Immature natural killer cell (primary cell): Measurements from ENCODE around the gene KHDRBS1. TPM values are rescaled to one million over a fixed set of nuclear protein-coding genes. Genes with fewer than 3 reads are reported as not detected.

Experiments
- DNase-seq, 3 donors: peaks; one replicate each; pipeline ENCODE4 v3.0.0; 2022; ENCODE audit warnings: mixed read lengths in 1 of 3
- H3K27ac Mint-ChIP-seq, 6 donors: one replicate each; pipeline ENCODE4 v1.8.0; 2020; ENCODE audit warnings: mixed read lengths in 6 of 6, mild to moderate bottlenecking in 5 of 6, inconsistent platforms in 4 of 6, moderate library complexity in 3 of 6
- H3K27me3 Mint-ChIP-seq, 3 donors: one replicate each; pipeline ENCODE4 v1.8.0; 2020 to 2021; ENCODE audit warnings: low read depth in 3 of 3, mild to moderate bottlenecking in 3 of 3, mixed read lengths in 3 of 3, moderate library complexity in 3 of 3, inconsistent platforms in 1 of 3
- H3K36me3 Mint-ChIP-seq, 3 donors: one replicate each; pipeline ENCODE4 v1.8.0; 2020; ENCODE audit warnings: mixed read lengths in 3 of 3, inconsistent platforms in 2 of 3, mild to moderate bottlenecking in 2 of 3
- H3K4me1 Mint-ChIP-seq, 2 donors: one replicate each; pipeline ENCODE4 v1.8.0; 2020; ENCODE audit warnings: inconsistent platforms in 2 of 2, mild to moderate bottlenecking in 2 of 2, mixed read lengths in 2 of 2, moderate library complexity in 1 of 2
- H3K4me3 Mint-ChIP-seq, 5 donors: one replicate each; pipeline ENCODE4 v1.8.0; 2020; ENCODE audit warnings: mild to moderate bottlenecking in 5 of 5, mixed read lengths in 5 of 5, inconsistent platforms in 3 of 5, moderate library complexity in 3 of 5
- H3K9me3 Mint-ChIP-seq, 6 donors: one replicate each; pipeline ENCODE4 v1.8.0; 2020; ENCODE audit warnings: mild to moderate bottlenecking in 6 of 6, mixed read lengths in 6 of 6, inconsistent platforms in 4 of 6, moderate library complexity in 3 of 6
- polyA plus RNA-seq, 3 donors: library from polyadenylated mRNA; unstranded; fragments of 300-500 nt; fragmentation: Illumina TruSeq; gene quantifications; one replicate each; pipeline ENCODE4 v1.2.3, GENCODE V29; 2021

KHDRBS1 gene, protein sequence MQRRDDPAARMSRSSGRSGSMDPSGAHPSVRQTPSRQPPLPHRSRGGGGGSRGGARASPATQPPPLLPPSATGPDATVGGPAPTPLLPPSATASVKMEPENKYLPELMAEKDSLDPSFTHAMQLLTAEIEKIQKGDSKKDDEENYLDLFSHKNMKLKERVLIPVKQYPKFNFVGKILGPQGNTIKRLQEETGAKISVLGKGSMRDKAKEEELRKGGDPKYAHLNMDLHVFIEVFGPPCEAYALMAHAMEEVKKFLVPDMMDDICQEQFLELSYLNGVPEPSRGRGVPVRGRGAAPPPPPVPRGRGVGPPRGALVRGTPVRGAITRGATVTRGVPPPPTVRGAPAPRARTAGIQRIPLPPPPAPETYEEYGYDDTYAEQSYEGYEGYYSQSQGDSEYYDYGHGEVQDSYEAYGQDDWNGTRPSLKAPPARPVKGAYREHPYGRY
- 100 to 1,000 TPM in 1 of 3 donors, 10 to 100 TPM in 2; 74.0 to 121 (median 86.1) TPM for polyA plus RNA-seq

DNA sequence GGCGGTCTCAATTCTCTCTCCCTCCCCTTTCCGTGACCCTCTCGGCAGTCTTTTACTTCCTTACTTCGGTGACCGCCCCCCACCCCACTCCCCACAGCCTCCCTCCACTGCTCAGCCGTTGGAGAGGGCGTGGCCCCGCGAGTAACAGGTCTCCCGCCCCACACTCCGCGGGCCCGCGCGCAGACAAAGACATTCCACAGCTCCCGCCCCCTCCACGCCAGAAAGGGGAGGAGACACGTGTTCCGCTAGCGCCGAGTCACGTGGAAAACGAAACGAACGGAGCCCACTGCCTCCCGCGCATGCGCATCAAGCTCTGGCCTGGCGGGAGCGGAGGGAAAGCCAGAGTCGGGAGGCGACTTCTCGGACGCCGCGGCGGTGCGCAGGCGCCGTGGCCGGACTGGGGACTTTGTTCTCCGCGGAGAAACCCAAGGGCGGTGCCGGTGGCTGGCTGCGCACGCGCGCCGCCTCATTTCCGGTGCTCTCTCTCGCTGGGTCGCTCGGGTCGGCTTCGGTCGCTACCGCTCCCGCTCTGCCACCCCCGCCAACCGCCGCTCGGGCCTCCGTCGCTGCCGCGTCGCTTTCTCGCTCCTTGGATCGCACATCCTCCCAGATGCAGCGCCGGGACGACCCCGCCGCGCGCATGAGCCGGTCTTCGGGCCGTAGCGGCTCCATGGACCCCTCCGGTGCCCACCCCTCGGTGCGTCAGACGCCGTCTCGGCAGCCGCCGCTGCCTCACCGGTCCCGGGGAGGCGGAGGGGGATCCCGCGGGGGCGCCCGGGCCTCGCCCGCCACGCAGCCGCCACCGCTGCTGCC lies at the start of gene KHDRBS1:
TSS of gene KHDRBS1 (plus strand) at position 483 of the 813 bp plus-strand sequence. CDS start at position 611, 128 bp downstream.
- DNase-seq = peak; percentile 98 to 99 (median 99)
- H3K27ac Mint-ChIP-seq = peak within 1 kb of the TSS; percentile 91 to 98 (median 96)
- H3K36me3 Mint-ChIP-seq = no peaks in the 10 kb centered on the region
- H3K9me3 Mint-ChIP-seq = no peaks in the 10 kb centered on the region
- H3K4me1 Mint-ChIP-seq = peaks cover 31 to 44% of the 10 kb centered on the region in 2 donors
- peak within 1 kb of the TSS; percentile 88 to 97 (median 96) for H3K4me3 Mint-ChIP-seq
- H3K27me3 Mint-ChIP-seq = peaks cover 17 to 19% (median 17%) of the 10 kb centered on the region in 3 donors

DNA sequence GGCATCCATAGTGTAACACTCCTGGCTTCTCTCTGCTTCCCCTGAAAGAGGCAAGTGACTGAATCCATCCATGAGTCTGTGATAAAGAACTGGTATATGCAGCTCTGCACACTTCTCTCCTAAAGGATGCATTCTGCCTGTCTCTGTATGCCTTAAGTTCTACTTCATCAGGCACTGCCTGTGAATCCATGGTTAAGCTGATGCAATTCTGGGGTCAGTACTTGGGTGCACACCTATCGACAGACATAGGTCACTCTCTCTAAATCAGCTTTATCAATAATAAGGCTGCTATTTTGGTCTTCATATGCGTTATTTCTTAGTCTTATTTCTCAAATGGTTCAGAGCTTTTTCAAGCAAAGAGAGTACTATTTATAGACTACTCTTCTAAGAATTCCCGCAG lies 42.8 kb upstream of the KHDRBS1 start:
- Mint-ChIP-seq H3K9me3 (no peaks in the 10 kb centered on the region), H3K4me1 (no peaks in the 10 kb centered on the region), H3K36me3 (no peaks in the 10 kb centered on the region), H3K27me3 (peaks cover 0 to 1% (median 0%) of the 10 kb centered on the region in 3 donors), H3K4me3 (no peak overlapping the region), H3K27ac (no peak overlapping the region)
- DNase-seq = no peak

DNA sequence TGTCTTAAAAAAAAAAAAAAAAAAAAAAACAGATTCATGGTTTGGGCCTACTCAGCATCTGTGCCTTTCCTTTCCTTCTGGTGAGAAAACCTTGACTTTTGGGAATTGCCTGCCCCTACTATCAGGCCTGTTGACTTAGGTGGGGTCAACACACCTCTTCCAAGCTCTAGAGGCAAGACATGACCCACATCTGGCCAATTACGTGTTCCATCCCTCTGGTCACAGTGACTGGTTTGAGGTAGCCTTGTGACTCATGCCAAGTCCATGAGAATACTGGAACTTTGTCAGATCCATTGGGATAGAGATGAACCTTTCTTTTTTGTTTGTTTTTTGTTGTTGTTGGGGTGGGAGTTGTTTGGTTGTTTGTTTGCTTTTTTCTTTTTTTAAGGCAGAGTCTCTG lies 37.3 kb upstream of the KHDRBS1 start:
- H3K27me3 Mint-ChIP-seq = peaks cover 0 to 5% (median 4%) of the 10 kb centered on the region in 3 donors
- H3K27ac Mint-ChIP-seq = peak overlapping the region in 1 of 6 donors; percentile 34
- DNase-seq = no peak
- no peaks in the 10 kb centered on the region for H3K9me3 Mint-ChIP-seq
- H3K36me3 Mint-ChIP-seq = no peaks in the 10 kb centered on the region
- peaks cover 10 to 13% of the 10 kb centered on the region in 2 donors for H3K4me1 Mint-ChIP-seq
- no peak overlapping the region for H3K4me3 Mint-ChIP-seq

DNA sequence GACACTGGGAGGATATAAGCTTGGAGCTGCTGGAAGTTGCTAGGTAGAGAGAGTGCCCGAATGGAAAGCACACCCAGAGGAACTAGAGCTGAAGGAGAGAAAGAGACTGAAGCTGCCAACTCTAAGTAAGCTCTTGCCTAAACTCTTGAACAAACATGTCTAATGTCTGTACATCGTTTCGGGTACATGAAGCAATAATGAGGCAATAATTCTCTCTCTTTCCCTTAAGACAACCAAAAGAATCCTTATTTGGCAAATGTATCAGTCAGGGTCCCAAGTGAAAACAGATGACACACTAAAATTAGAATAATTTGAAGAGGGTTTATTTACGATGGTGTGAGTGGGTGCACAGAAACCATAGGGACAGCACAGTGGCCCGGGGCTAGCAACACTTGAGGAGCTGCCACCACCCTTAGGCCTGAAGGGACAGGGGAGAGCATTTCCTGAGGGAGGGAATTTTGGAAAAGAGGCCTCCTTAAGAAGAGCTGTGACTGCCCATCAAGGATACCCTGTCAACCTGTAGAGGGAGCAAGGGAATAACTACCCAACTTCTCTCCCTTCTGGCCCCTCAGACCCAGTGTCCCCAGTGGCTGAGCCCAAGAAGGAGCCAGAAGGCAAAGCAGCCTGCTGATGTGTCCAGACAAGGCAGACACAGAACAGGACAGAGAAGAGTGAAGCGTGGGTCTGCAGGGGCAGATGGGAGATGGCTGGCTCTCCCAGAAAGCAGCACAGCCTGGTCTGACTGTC lies 36.1 kb upstream of the KHDRBS1 start:
- Mint-ChIP-seq H3K9me3 (no peaks in the 10 kb centered on the region), H3K27ac (peak overlapping the region in 4 of 6 donors; percentile 49 to 62 (median 60)), H3K27me3 (peaks cover 0 to 8% (median 6%) of the 10 kb centered on the region in 3 donors), H3K36me3 (no peaks in the 10 kb centered on the region), H3K4me1 (peaks cover 22 to 24% of the 10 kb centered on the region in 2 donors), H3K4me3 (no peak overlapping the region)
- no peak for DNase-seq

DNA sequence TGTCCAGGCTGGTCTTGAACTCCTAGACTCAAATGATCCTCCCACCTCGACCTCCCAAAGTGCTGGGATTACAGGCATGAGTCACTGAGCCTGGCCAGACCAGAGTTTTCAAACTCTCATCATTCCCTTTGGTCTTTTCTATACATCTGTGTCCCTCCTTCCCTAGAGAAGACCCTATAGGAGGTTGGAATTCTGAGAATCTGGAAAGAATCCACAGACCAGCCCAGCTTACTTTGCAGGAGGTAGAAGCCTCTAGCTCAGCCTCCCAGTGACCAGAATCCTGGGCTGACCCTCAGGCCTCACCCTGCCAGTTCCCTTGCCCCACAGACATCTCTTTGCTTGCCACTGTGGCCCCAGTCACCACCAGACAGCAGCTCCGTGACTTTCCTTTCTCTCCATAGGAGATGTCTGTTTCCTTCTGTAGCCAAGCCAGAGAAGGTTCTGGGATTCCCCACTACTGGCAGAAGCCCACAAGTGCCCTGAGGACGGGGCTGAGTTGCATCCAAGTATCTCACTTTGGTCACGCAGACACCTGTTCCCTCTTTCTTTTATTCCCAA lies 34.7 kb upstream of the KHDRBS1 start:
- H3K9me3 Mint-ChIP-seq = no peaks in the 10 kb centered on the region
- H3K27ac Mint-ChIP-seq = peak overlapping the region in 3 of 6 donors; percentile 45 to 80 (median 63)
- no peaks in the 10 kb centered on the region for H3K36me3 Mint-ChIP-seq
- DNase-seq = no peak
- H3K4me1 Mint-ChIP-seq = peaks cover 35 to 37% of the 10 kb centered on the region in 2 donors
- H3K27me3 Mint-ChIP-seq = peaks cover 0 to 9% (median 8%) of the 10 kb centered on the region in 3 donors
- no peak overlapping the region for H3K4me3 Mint-ChIP-seq

DNA sequence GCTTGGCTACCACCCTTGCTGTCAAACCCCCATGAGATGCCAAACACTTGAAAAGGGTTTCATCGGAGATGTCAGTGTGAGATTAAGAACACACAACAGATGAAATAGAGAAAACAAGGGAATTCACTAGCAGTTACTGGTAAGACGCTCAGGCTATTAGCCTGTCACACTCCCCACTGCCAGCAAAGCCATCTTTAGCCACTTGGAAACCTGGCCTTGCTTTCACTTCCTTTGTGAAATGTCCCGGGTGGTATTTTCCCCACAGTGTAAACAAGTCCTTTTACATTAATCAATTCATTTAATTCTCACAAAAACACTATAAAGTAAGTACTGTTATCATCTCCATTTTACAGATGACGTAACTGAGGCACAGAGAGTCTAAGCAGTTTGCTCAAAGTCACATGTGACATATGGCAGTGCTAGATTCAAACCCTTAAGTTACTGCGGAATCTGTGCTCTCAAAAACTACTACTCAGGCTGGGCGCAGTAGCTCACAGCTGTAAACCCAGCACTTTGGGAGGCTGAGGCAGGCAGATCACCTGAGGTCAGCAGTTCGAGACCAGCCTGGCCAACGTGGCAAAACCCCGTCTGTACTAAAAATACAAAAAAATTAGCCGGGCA lies 32.7 kb upstream of the KHDRBS1 start:
- Mint-ChIP-seq H3K9me3 (no peaks in the 10 kb centered on the region), H3K36me3 (no peaks in the 10 kb centered on the region), H3K4me3 (peak overlapping the region; percentile 61 to 83 (median 81)), H3K27me3 (peaks cover 0 to 12% (median 9%) of the 10 kb centered on the region in 3 donors), H3K27ac (peak overlapping the region; percentile 86 to 95 (median 90)), H3K4me1 (peaks cover 53 to 54% of the 10 kb centered on the region in 2 donors)
- DNase-seq = peak in 1 of 3 donors; percentile 12

DNA sequence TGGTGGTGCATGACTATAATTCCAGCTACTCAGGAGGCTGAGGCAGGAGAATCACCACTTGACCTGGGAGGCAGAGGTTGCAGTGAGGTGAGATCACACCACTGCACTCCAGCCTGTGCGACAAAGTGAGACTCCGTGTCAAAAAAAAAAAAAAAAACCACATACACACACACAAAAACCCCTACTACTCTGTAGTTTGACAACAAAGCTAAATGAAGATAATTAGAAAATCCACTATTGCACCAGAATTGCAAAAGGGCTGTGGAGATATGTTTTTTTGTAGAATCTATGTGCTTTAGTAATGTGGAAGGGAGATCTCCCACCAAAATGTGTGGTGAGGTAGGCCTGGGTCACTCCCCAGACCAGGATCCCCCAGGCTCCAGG lies 32.2 kb upstream of the KHDRBS1 start:
- peaks cover 0 to 12% (median 9%) of the 10 kb centered on the region in 3 donors for H3K27me3 Mint-ChIP-seq

DNA sequence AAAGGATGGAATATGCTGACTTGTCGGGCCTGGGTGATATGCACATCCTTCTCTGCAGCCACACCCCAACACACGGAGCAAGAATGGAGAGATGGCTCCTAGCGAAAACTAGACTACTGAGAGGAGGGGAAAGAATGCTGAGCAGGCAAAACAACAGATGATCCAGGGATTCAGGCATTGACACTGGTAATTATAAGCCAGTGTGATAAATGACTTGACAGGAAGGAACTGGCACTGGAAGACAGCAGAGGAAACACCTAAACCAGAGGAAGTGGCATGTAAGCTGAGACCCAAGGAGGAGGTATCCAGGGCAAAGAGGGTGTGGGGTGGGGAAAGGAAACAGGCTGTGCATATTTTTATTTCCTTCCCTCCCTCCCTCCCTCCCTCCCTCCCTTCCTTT lies 31.7 kb upstream of the KHDRBS1 start:
- H3K9me3 Mint-ChIP-seq = no peaks in the 10 kb centered on the region
- H3K27me3 Mint-ChIP-seq = peaks cover 0 to 12% (median 9%) of the 10 kb centered on the region in 3 donors
- peak overlapping the region; percentile 86 to 95 (median 90) for H3K27ac Mint-ChIP-seq
- peak; percentile 54 to 64 (median 62) for DNase-seq
- peak overlapping the region; percentile 61 to 83 (median 81) for H3K4me3 Mint-ChIP-seq
- no peaks in the 10 kb centered on the region for H3K36me3 Mint-ChIP-seq
- H3K4me1 Mint-ChIP-seq = peaks cover 58 to 59% of the 10 kb centered on the region in 2 donors

More for the DNA sequence above, 32.2 kb upstream of the KHDRBS1 start:
- Mint-ChIP-seq H3K9me3 (no peaks in the 10 kb centered on the region), H3K4me3 (peak overlapping the region; percentile 61 to 83 (median 81)), H3K27ac (peak overlapping the region; percentile 86 to 95 (median 90)), H3K36me3 (no peaks in the 10 kb centered on the region), H3K4me1 (peaks cover 54% of the 10 kb centered on the region in 2 donors)
- peak; percentile 32 to 43 (median 37) for DNase-seq

DNA sequence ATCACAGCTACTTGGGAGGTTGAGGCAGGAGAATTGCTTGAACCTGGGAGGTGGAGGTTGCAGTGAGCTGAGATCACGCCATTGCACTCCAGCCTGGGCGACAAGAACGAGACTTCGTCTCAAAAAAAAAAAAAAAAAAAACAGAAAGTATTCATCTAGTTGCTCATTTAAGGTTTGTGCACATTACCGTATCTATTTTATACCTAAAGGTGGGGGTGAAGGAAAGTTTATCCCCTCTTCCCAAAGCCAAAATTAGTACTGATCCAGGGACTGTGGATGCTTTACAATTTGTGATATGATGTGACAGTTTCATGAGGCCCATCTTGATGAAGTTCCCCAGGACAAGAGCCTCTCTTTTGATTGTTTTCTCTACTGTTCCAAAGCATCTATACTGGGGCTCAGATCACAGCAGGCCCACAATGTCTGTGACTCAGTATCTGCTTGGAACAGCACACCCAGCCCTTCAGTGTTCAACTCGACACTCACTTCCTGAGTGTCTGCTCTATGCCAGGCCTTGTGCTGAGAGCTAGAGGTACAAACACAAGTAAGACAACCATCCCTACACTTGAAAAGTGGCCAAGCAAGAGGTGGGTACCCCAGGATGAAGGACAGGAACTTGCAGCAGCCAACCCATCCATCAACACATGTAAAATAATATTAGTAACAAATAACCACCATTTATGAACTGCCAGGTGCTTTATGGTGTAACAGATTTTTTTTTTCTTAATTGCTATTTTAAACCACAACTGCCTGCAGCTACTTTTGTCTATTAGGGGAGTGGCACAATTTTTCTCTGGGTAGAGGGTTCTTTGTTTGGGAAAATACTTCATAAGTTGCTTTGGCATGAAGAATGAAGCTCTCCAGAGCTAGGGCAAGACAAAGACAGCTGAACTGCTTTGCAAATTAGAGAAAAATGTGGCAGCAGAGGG lies 29.0 kb upstream of the KHDRBS1 start:
- Mint-ChIP-seq H3K4me3 (peak overlapping the region; percentile 52 to 73 (median 61)), H3K9me3 (no peaks in the 10 kb centered on the region), H3K27ac (peak overlapping the region; percentile 86 to 97 (median 90)), H3K36me3 (no peaks in the 10 kb centered on the region), H3K4me1 (peaks cover 59 to 61% of the 10 kb centered on the region in 2 donors), H3K27me3 (peaks cover 0 to 12% (median 7%) of the 10 kb centered on the region in 3 donors)
- DNase-seq = peak; percentile 9 to 29 (median 18)

DNA sequence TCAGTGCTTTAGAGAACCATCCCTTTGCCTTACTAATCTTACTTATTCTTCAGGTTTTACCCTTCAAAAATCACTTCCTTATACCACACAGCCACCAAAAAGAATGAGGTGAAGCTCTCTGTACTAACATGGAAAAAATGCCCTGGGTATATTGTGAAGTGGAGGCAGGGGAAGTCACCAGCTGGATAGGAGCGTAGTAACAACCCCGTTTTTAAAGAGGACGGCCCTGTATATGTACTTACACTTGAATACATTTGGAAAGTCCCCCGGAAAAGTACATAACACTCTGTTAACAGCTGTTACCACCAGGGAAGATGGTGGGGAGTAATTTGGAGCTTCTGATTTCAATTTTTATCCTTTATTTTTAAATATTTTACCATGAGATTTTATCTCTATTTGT lies 28.2 kb upstream of the KHDRBS1 start:
- Mint-ChIP-seq H3K27ac (peak overlapping the region; percentile 86 to 97 (median 90)), H3K27me3 (peaks cover 0 to 12% (median 7%) of the 10 kb centered on the region in 3 donors), H3K4me1 (peaks cover 59 to 62% of the 10 kb centered on the region in 2 donors), H3K36me3 (no peaks in the 10 kb centered on the region), H3K9me3 (no peaks in the 10 kb centered on the region), H3K4me3 (peak overlapping the region; percentile 52 to 73 (median 61))
- DNase-seq = peak; percentile 26 to 39 (median 26)

DNA sequence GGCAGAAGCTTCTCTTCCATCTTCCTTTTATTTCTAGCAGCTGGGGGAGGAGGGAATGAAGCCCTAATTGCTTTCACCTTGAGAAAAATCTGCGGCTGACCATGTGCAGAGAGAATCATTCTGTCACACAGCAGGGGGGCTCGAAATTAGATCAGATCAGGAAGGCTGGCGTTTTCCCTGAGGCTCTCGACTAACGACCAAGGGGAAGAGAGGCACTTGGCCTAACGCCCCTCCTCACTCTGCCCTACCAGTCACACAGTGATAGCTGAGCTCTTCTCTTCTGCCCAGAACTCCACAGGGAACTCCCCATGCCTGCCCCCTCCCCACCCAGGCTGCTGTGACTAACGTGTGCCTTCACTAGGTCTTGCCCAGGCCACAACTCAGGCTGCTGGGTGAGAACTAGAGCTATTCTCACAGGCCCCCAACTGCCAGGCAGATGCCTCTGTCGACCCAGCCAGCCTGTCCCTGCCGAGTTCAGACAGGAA lies 26.5 kb upstream of the KHDRBS1 start:
- peak overlapping the region in 1 of 5 donors; percentile 56 for H3K4me3 Mint-ChIP-seq
- H3K4me1 Mint-ChIP-seq = peaks cover 41 to 46% of the 10 kb centered on the region in 2 donors
- H3K27me3 Mint-ChIP-seq = peaks cover 0 to 6% (median 5%) of the 10 kb centered on the region in 3 donors
- peak overlapping the region in 4 of 6 donors; percentile 1 to 80 (median 56) for H3K27ac Mint-ChIP-seq
- no peaks in the 10 kb centered on the region for H3K36me3 Mint-ChIP-seq
- no peaks in the 10 kb centered on the region for H3K9me3 Mint-ChIP-seq
- no peak for DNase-seq
